Measurements from ENCODE around the gene AK1. TPM values are rescaled to one million over a fixed set of nuclear protein-coding genes. Genes with fewer than 3 reads are reported as not detected.
"Not testable (repeated sequence)": the region's sequence is repeated elsewhere in the genome, so short reads cannot be mapped to it uniquely, and the experiment has no call there.

AK1 gene
- total RNA-seq, 2 donors from 2014 or later, result 19.0 to 22.8 TPM

DNA sequence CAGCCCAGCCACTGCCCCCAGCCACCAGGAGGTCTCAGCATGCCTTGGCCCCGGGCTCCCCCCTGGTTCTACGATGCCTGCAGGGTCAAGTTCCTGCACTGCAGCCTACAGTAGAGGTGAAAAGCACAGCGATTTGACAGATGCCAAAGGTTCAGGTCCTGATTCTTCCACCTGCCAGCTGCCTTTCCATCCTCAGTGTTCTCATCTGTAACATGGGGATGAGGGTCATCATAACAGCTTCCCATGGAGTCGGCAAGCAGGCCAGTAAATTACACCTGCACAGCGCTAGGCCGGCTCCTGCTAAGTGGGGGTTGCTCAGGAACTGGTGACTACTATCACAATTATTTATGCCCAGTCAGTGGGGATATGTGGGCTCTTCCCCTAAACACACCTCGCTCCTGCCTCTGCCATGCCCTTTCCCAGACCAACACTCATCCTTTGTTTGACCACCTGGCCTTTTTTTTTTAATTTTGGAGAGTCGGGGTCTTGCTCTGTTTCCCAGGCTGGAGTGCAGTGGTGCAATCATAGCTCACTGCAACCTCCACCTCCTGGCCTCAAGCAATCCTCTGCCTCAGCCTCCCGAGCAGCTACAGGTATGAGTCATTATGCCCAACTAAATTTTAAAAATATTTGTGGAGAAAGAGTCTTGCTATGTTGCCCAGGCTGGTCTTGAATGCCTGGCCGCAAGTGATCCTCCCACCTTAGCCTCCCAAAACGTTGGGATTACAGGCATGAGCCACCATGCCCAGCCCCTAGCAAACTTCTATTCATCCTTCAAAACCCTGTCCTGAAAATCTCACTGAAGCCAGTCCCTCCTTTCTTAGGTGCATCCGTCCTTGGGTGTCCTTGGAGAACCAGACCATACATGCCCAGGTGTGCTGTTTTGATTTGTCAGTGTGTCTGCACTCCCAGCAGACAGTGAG lies 29.4 kb downstream of the AK1 start:
- Mint-ChIP-seq H3K36me3 (ENCODE audit: low read depth) (no peaks in the 10 kb centered on the region), H3K9me3 (peaks cover 16% of the 10 kb centered on the region), H3K27me3 (ENCODE audit: insufficient read depth) (no peaks in the 10 kb centered on the region), H3K4me1 (no peaks in the 10 kb centered on the region), H3K27ac (no peak overlapping the region), H3K4me3 (no peak overlapping the region)
- Histone ChIP-seq H3K27ac (ENCODE audit: low read depth, low read length) (no peak overlapping the region), H3K36me3 (ENCODE audit: control insufficient read depth, insufficient read depth, low read length) (no peaks in the 10 kb centered on the region), H3K9me3 (ENCODE audit: control insufficient read depth, low read length) (peaks cover 11% of the 10 kb centered on the region), H3K27me3 (ENCODE audit: control insufficient read depth, insufficient read depth, low read length, poor library complexity, severe bottlenecking) (no peaks in the 10 kb centered on the region), H3K4me3 (ENCODE audit: low read length) (no peak overlapping the region), H3K4me1 (ENCODE audit: control insufficient read depth, insufficient read depth, low read length) (no peaks in the 10 kb centered on the region), H3K9ac (ENCODE audit: extremely low read depth, low read length, poor library complexity, severe bottlenecking) (no peak overlapping the region)
- TF ChIP-seq, protein P1, sequence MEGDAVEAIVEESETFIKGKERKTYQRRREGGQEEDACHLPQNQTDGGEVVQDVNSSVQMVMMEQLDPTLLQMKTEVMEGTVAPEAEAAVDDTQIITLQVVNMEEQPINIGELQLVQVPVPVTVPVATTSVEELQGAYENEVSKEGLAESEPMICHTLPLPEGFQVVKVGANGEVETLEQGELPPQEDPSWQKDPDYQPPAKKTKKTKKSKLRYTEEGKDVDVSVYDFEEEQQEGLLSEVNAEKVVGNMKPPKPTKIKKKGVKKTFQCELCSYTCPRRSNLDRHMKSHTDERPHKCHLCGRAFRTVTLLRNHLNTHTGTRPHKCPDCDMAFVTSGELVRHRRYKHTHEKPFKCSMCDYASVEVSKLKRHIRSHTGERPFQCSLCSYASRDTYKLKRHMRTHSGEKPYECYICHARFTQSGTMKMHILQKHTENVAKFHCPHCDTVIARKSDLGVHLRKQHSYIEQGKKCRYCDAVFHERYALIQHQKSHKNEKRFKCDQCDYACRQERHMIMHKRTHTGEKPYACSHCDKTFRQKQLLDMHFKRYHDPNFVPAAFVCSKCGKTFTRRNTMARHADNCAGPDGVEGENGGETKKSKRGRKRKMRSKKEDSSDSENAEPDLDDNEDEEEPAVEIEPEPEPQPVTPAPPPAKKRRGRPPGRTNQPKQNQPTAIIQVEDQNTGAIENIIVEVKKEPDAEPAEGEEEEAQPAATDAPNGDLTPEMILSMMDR (conservative IDR thresholded peaks at IDR 0.05), result no peak
- WGBS, 2 experiments (ENCODE audit: insufficient coverage in 1 of 2, insufficient read length in 1 of 2), result 78 to 88% methylated on average over 9 to 12 of the region's 12 CpGs
- no peak for DNase-seq

DNA sequence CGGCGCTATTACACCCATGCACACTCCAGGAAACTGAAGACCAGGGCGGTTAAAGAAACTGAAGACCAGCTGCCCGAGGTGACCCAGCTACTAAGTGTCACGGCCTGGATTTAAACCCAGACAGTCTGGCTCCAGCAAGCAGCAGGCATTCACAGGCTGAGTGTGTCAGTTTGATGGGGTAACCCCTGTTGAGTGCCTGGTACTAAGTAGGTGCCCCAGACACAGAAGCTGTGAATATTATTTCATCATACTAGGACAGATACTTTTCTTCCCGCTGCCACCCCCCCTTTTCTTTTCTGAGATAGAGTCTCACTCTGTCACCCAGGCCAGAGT lies 30.3 kb downstream of the AK1 start:
- no peak for DNase-seq
- TF ChIP-seq, protein P1 (conservative IDR thresholded peaks at IDR 0.05), result no peak
- Histone ChIP-seq H3K27ac (ENCODE audit: low read depth, low read length) (no peak overlapping the region), H3K9me3 (ENCODE audit: control insufficient read depth, low read length) (peaks cover 11% of the 10 kb centered on the region), H3K36me3 (ENCODE audit: control insufficient read depth, insufficient read depth, low read length) (no peaks in the 10 kb centered on the region), H3K9ac (ENCODE audit: extremely low read depth, low read length, poor library complexity, severe bottlenecking) (no peak overlapping the region), H3K27me3 (ENCODE audit: control insufficient read depth, insufficient read depth, low read length, poor library complexity, severe bottlenecking) (no peaks in the 10 kb centered on the region), H3K4me3 (ENCODE audit: low read length) (no peak overlapping the region), H3K4me1 (ENCODE audit: control insufficient read depth, insufficient read depth, low read length) (no peaks in the 10 kb centered on the region)
- Mint-ChIP-seq H3K4me3 (no peak overlapping the region), H3K9me3 (peaks cover 16% of the 10 kb centered on the region), H3K4me1 (no peaks in the 10 kb centered on the region), H3K36me3 (ENCODE audit: low read depth) (no peaks in the 10 kb centered on the region), H3K27me3 (ENCODE audit: insufficient read depth) (no peaks in the 10 kb centered on the region), H3K27ac (no peak overlapping the region)
- WGBS, 2 experiments (ENCODE audit: insufficient coverage in 1 of 2, insufficient read length in 1 of 2), result 91% methylated on average over 6 of the region's 6 CpGs

DNA sequence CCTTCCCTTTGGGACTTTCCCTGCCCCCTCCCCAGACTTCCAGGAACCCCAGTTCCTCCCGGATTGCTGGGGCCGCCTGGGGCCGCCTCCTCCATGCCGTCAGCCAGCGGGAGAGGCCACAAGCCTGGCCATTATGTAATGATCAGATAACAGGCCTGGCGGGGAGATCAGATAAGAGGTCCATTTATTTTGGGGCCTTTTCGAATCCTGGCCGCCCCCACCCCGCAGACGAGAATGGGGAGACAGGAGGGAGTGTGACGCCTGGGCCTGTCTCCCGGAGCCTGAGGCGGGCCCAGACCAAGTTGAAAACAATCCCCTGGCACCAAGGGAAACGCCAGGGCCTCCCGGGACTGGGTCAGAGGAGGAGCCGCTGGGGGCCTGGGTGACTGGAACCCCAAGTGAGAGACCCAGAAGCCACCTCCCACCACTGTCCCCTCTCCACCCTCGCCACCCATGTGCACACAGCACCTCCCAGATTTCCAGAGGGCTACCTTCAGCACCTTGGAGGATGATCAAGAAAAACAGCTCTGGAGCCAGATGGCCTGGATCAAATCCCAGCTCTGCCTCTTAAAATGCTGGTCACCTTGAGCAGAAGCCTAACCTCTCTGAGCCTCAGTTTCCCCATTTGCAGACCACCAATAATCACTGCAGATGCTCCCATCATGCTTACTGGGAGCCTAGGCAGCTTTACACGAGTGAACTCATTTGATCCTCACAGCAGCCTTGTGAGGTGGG lies 30.9 kb downstream of the AK1 start:
- H3K9ac ChIP-seq (ENCODE audit: extremely low read depth, low read length, poor library complexity, severe bottlenecking), result no peak overlapping the region
- TF ChIP-seq, protein P1 (conservative IDR thresholded peaks at IDR 0.05), result no peak
- H3K27me3 ChIP-seq (ENCODE audit: control insufficient read depth, insufficient read depth, low read length, poor library complexity, severe bottlenecking), result no peaks in the 10 kb centered on the region
- DNase-seq, result no peak
- WGBS, 2 experiments (ENCODE audit: insufficient coverage in 1 of 2, insufficient read length in 1 of 2), result 90 to 92% methylated on average over 15 to 18 of the region's 18 CpGs
- Mint-ChIP-seq H3K9me3 (peaks cover 16% of the 10 kb centered on the region), H3K4me3 (no peak overlapping the region), H3K36me3 (ENCODE audit: low read depth) (no peaks in the 10 kb centered on the region), H3K27ac (no peak overlapping the region), H3K4me1 (no peaks in the 10 kb centered on the region), H3K27me3 (ENCODE audit: insufficient read depth) (no peaks in the 10 kb centered on the region)
- H3K36me3 ChIP-seq (ENCODE audit: control insufficient read depth, insufficient read depth, low read length), result no peaks in the 10 kb centered on the region
- no peak overlapping the region for H3K4me3 ChIP-seq (ENCODE audit: low read length)
- no peak overlapping the region for H3K27ac ChIP-seq (ENCODE audit: low read depth, low read length)
- H3K9me3 ChIP-seq (ENCODE audit: control insufficient read depth, low read length), result peaks cover 11% of the 10 kb centered on the region
- no peaks in the 10 kb centered on the region for H3K4me1 ChIP-seq (ENCODE audit: control insufficient read depth, insufficient read depth, low read length)

DNA sequence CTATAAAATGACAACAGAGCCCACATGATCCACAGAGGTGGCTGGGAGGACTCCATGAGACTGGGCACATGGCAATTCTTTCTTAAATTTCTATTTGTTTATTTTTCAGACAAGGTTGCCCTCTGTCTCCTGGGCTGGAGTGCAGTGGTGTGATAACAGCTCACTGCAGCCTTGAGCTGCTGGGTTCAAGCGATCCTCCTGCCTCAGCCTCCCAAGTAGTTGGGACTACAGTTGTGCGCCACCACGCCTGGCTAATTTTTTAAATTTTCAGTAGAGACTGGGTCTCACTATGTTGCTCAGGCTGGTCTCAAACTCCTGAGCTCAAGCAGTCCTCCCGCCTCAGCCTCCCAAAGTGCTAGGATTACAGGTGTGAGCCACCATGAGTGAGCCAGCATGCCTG lies 31.9 kb downstream of the AK1 start:
- WGBS, 2 experiments (ENCODE audit: insufficient coverage in 1 of 2, insufficient read length in 1 of 2), result 93 to 96% methylated on average over 4 of the region's 4 CpGs
- not testable (repeated sequence) for H3K4me1 Mint-ChIP-seq; H3K36me3 Mint-ChIP-seq (ENCODE audit: low read depth); H3K27me3 ChIP-seq (ENCODE audit: control insufficient read depth, insufficient read depth, low read length, poor library complexity, severe bottlenecking); H3K27ac ChIP-seq (ENCODE audit: low read depth, low read length); H3K4me3 Mint-ChIP-seq; DNase-seq; H3K36me3 ChIP-seq (ENCODE audit: control insufficient read depth, insufficient read depth, low read length); H3K9ac ChIP-seq (ENCODE audit: extremely low read depth, low read length, poor library complexity, severe bottlenecking); H3K27me3 Mint-ChIP-seq (ENCODE audit: insufficient read depth); H3K4me1 ChIP-seq (ENCODE audit: control insufficient read depth, insufficient read depth, low read length); H3K27ac Mint-ChIP-seq; H3K4me3 ChIP-seq (ENCODE audit: low read length)
- H3K9me3 ChIP-seq (ENCODE audit: control insufficient read depth, low read length), result peaks cover 11% of the 10 kb centered on the region
- H3K9me3 Mint-ChIP-seq, result peaks cover 16% of the 10 kb centered on the region

Data from endodermal cell (in vitro differentiated cells).